Subcutaneous adipose tissue (tissue), 4 donors: ENCODE data around the gene NRXN3. TPM values are rescaled to one million over a fixed set of nuclear protein-coding genes. Genes with fewer than 3 reads are reported as not detected.

ENCODE experiments used
- total RNA-seq, 4 donors: library from RNA; depleted of rRNA; stranded (reverse); fragments of >200 nt; gene quantifications; one replicate each; pipeline ENCODE4 v1.1.0, GENCODE V29; 2016
- TF ChIP-seq, protein P1 (sequence below): fragments of 450-650 bp; IDR thresholded peaks from one replicate; pipeline ENCODE4 v1.5.1; 2016; ENCODE audit warnings: low read depth, mild to moderate bottlenecking, control low read depth, antibody characterized with exemption, moderate library complexity

The NRXN3 gene
- total RNA-seq, 4 donors from 2014 or later = 0.57 to 2.4 (median 1.1) TPM; not detected in 1

DNA sequence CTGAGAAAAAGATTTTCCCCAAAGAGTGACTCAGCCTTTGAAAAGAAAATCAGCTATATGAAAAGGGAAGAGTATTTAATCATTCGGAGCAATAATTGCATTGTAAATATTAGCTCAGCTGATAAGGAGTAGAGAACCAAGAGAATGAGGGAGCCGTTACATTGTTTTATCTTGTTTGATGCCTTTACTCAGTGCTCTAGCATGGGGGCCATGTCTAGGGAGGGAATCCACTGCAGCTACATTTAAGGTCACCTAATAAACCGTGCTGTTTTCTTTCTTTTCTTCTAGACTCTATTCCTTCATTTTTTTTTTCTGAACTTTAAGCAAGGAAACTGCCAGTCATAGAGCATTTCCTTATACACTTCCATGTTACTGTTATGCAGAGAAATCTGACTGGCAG is 1594.2 kb downstream of the NRXN3 start:
- TF ChIP-seq, protein P1, sequence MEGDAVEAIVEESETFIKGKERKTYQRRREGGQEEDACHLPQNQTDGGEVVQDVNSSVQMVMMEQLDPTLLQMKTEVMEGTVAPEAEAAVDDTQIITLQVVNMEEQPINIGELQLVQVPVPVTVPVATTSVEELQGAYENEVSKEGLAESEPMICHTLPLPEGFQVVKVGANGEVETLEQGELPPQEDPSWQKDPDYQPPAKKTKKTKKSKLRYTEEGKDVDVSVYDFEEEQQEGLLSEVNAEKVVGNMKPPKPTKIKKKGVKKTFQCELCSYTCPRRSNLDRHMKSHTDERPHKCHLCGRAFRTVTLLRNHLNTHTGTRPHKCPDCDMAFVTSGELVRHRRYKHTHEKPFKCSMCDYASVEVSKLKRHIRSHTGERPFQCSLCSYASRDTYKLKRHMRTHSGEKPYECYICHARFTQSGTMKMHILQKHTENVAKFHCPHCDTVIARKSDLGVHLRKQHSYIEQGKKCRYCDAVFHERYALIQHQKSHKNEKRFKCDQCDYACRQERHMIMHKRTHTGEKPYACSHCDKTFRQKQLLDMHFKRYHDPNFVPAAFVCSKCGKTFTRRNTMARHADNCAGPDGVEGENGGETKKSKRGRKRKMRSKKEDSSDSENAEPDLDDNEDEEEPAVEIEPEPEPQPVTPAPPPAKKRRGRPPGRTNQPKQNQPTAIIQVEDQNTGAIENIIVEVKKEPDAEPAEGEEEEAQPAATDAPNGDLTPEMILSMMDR = no peak

DNA sequence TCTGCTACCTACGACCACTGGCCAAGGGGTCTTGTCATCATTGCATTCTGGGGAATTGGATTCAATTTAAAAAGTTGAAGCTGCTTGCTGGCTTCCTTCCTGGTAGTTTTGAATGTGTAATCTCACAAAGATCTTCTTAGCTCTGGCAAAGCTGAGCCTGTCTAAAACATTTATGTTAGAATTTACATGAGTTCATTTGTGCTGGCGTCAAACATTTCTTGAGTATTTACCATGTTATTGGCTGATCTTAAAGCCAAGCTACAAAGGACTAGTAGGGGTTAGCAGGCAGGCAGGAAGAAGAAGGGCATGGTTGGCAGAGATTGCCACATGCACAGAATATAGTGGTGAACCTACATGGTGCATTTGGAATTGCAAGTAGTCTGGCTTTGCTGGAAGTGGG is 1596.3 kb downstream of the NRXN3 start:
- TF ChIP-seq, protein P1 = no peak

DNA sequence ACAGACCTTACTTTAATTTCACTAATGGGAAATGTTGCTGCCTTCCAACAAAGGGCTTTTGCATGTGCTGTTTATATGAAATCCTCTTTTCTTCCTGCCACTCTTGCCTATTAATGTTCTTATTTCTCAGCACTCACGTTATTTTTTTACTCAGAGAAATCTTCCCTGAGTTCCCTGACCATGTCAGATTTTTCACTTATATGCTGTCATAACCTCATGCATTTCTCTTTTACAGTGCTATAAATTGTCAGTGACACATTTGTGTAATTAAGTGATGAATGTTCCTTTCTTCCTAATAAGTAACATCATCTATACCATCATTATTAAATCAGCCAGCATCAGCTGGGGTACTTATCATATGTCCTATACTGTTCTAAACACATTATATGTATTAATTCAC is 1597.1 kb downstream of the NRXN3 start:
- TF ChIP-seq, protein P1 = no peak

DNA sequence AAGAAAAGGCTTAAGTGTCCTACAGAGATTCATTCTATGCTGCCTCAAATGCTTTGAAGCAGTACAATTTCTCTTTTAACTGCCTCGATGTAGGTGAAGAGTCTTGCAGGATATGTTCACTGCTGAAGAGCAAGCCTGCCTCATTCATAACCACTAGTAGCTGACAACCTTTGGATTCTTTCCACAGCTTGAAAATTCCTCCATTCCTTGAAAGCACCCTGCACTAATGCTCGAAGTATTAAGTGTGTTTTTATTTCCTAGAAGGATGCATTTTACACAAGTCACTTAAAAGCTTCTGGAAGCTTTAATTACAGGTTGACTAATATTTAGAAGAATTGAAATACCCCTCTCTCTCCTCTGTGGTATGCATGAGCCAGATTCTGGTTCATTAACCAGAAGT is 1611.7 kb downstream of the NRXN3 start:
- TF ChIP-seq, protein P1 = no peak

DNA sequence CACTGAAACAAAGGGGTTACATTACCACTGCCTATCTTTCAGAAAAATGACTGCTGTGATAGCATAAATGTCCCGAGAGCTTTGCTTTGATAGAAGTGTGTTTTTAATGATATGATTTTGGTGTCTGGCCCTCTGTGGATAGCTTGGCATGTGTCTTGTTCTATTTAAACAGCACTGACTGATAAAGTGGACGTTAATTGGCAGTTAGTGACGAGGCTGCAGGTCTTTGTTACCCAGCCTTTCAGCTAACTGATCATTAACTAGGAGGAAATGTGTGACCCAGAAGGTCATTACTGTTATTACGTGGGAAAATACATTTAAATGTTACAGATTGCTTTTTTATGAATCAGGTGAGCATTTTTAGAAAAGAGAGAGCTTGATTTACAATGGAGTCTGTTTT is 1612.9 kb downstream of the NRXN3 start:
- TF ChIP-seq, protein P1 = no peak

DNA sequence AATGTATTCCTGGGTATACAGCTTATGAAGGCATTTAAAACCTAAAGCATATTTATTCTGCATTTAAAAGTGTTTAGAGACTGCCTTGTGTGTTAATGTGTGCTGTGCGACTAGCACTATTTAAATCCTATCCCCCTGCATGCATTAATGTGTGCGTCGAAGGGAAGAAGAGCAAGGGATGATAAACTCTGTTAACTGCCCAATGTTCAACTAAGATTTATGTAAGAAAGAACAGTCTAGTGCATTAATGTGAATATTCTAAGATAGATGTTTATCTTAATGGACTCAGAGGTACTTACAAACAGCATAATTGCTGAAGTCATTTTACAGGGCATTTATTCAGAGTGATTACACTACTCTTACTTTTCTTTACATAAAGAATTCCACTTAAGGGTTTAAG is 1616.3 kb downstream of the NRXN3 start:
- TF ChIP-seq, protein P1 = no peak

DNA sequence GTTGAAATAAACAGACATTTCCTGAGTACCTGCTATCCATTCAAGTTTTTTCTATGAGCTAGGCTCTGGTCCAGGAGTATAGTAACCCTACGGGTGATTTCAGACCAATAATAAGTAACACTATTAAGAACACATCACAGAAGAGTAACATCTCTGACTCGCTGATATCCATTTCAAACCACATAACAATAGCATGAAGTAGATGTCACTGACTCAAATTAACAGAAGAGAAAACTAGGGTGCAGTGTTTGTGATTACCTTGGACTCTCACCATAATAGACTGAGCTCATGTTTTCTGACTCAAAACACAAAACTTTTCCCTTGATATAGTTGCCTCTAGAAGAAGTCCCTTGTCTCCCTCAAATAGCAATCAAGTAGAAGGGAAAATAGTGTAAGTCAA is 1618.2 kb downstream of the NRXN3 start:
- TF ChIP-seq, protein P1 = no peak
